Measurements from ENCODE around the gene VWA3B.
"Not testable (repeated sequence)": the region's sequence is repeated elsewhere in the genome, so short reads cannot be mapped to it uniquely, and the experiment has no call there.

VWA3B gene

GRCh38 chr2:98314251-98314650 is 227.3 kb downstream of the VWA3B start:
- no peaks in the 10 kb centered on the region for H3K36me3 ChIP-seq (replicated peaks)
- no peaks in the 10 kb centered on the region for H3K27me3 ChIP-seq (replicated peaks)
- DNase-seq: no peak
- no peak overlapping the region for H3K27ac ChIP-seq
- H3K4me3 ChIP-seq (ENCODE audit: low read depth, low read length): no peak overlapping the region
- in situ Hi-C loops (cut with HindIII; ENCODE audit: low pct_ligation_motif_present, low sequenced_read_pairs): no loop called here
- TF ChIP-seq CTCF (IDR thresholded peaks at IDR 0.05; ENCODE audit: low read depth, low read length, missing control alignments): no peak

GRCh38 chr2:98315957-98316356 is 229.0 kb downstream of the VWA3B start:
- no peak for TF ChIP-seq CTCF (IDR thresholded peaks at IDR 0.05; ENCODE audit: low read depth, low read length, missing control alignments)
- in situ Hi-C loops (cut with HindIII; ENCODE audit: low pct_ligation_motif_present, low sequenced_read_pairs): no loop called here

DNA sequence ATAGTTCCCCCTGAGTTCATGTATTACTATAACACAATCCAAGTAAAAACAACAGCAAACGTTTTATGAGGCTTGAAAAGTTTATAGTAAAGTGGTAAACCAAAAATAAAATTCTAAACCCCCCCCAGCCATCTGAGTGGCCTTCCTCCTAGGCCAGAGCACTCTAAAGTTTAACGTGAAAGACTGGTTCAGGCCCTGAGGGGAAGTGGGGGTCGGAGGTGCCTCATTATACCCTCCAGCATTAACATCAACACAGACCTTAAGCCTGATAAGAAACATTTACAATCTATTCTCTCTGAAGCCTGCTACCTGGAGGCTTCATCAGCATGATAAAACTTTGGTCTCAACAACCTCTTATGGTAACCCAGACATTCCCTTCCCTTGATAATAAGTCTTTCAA is 230.2 kb downstream of the VWA3B start:
- H3K27me3 ChIP-seq (replicated peaks): no peaks in the 10 kb centered on the region
- no peak for TF ChIP-seq CTCF (IDR thresholded peaks at IDR 0.05; ENCODE audit: low read depth, low read length, missing control alignments)
- in situ Hi-C loops (cut with HindIII; ENCODE audit: low pct_ligation_motif_present, low sequenced_read_pairs): no loop called here
- H3K27ac ChIP-seq: no peak overlapping the region
- H3K36me3 ChIP-seq (replicated peaks): no peaks in the 10 kb centered on the region
- no peak for DNase-seq
- no peak overlapping the region for H3K4me3 ChIP-seq (ENCODE audit: low read depth, low read length)

More at GRCh38 chr2:98315957-98316356, 229.0 kb downstream of the VWA3B start:
- no peak for DNase-seq
- no peaks in the 10 kb centered on the region for H3K36me3 ChIP-seq (replicated peaks)
- H3K27ac ChIP-seq: no peak overlapping the region
- no peaks in the 10 kb centered on the region for H3K27me3 ChIP-seq (replicated peaks)
- no peak overlapping the region for H3K4me3 ChIP-seq (ENCODE audit: low read depth, low read length)

- not testable (repeated sequence) for H3K27me3 ChIP-seq (replicated peaks)
Observed at GRCh38 chr2:98320171-98320570, 233.2 kb downstream of the VWA3B start.

DNA sequence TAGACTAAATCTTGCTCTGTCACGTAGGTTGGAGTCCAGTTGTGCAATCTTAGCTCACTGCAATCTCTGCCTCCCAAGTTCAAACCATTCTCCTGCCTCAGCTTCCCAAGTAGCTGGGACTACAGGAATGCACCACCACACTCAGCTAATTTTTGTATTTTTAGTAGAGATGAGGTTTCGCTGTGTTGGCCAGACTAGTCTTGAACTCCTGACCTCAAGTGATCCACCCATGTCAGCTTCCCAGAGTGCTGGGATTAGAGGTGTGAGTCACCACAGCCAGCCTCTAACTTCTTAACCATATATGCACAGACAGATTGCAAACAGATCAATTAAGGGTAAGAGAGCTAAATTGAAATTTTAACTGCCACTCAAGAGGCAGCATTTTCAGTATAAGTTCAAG is 237.2 kb downstream of the VWA3B start:
- H3K36me3 ChIP-seq (replicated peaks): no peaks in the 10 kb centered on the region
- no peak for TF ChIP-seq CTCF (IDR thresholded peaks at IDR 0.05; ENCODE audit: low read depth, low read length, missing control alignments)
- H3K4me3 ChIP-seq (ENCODE audit: low read depth, low read length): no peak overlapping the region
- H3K27me3 ChIP-seq (replicated peaks): no peaks in the 10 kb centered on the region
- in situ Hi-C loops (cut with HindIII; ENCODE audit: low pct_ligation_motif_present, low sequenced_read_pairs): no loop called here
- H3K27ac ChIP-seq: peak overlapping the region; percentile 33
- peak; percentile 69 for DNase-seq

More at GRCh38 chr2:98320171-98320570, 233.2 kb downstream of the VWA3B start:
- H3K4me3 ChIP-seq (ENCODE audit: low read depth, low read length); H3K27ac ChIP-seq; in situ Hi-C loops (cut with HindIII; ENCODE audit: low pct_ligation_motif_present, low sequenced_read_pairs); DNase-seq; H3K36me3 ChIP-seq (replicated peaks): not testable (repeated sequence)

GRCh38 chr2:98327776-98328175 is 240.8 kb downstream of the VWA3B start:
- Histone ChIP-seq H3K36me3 (replicated peaks) (no peaks in the 10 kb centered on the region), H3K4me3 (ENCODE audit: low read depth, low read length) (no peak overlapping the region), H3K27me3 (replicated peaks) (no peaks in the 10 kb centered on the region), H3K27ac (no peak overlapping the region)
- in situ Hi-C loops (cut with HindIII; ENCODE audit: low pct_ligation_motif_present, low sequenced_read_pairs): no loop called here
- DNase-seq: no peak
- no peak for TF ChIP-seq CTCF (IDR thresholded peaks at IDR 0.05; ENCODE audit: low read depth, low read length, missing control alignments)

Data from brain microvascular endothelial cell (primary cell).